HCEC 1CT (cell line): ENCODE results near the gene TNPO3.
"Not testable (repeated sequence)": the region's sequence is repeated elsewhere in the genome, so short reads cannot be mapped to it uniquely, and the experiment has no call there.

ENCODE experiments used
- DNase-seq: peaks from one replicate; pipeline ENCODE4 v3.0.0-alpha.2; 2017

The TNPO3 gene

GRCh38 chr7:129067943-129068548 lies 13.1 kb upstream of the TNPO3 start:
- DNase-seq = no peak

- DNase-seq = not testable (repeated sequence)
Measured at GRCh38 chr7:129067132-129067561, 12.2 kb upstream of the TNPO3 start.

GRCh38 chr7:129066290-129067131 lies 11.6 kb upstream of the TNPO3 start:
- DNase-seq = peak; percentile 42

GRCh38 chr7:129055861-129056464 lies 1.1 kb upstream of the TNPO3 start:
- no peak for DNase-seq

GRCh38 chr7:129055294-129055816 lies 444 bp upstream of the TNPO3 start:
- DNase-seq = no peak

GRCh38 chr7:129053938-129054437 lies 923 bp downstream of the TNPO3 start:
- DNase-seq = peak; percentile 7

GRCh38 chr7:129052441-129052840 lies 2.5 kb downstream of the TNPO3 start:
- DNase-seq = no peak

- DNase-seq = not testable (repeated sequence)
Measured at GRCh38 chr7:129051459-129051858, 3.5 kb downstream of the TNPO3 start.

GRCh38 chr7:129047761-129048160 lies 7.2 kb downstream of the TNPO3 start:
- DNase-seq = no peak

- no peak for DNase-seq
Measured at GRCh38 chr7:129045682-129046081, 9.2 kb downstream of the TNPO3 start.

GRCh38 chr7:129043012-129043411 lies 11.9 kb downstream of the TNPO3 start:
- no peak for DNase-seq

GRCh38 chr7:129041142-129042085 lies 13.5 kb downstream of the TNPO3 start:
- DNase-seq = no peak

- not testable (repeated sequence) for DNase-seq
Measured at GRCh38 chr7:129038468-129038867, 16.4 kb downstream of the TNPO3 start.

- DNase-seq = no peak
Measured at GRCh38 chr7:129037585-129037984, 17.3 kb downstream of the TNPO3 start.

GRCh38 chr7:129032017-129032416 lies 22.9 kb downstream of the TNPO3 start:
- DNase-seq = no peak

- no peak for DNase-seq
Measured at GRCh38 chr7:129030440-129030839, 24.5 kb downstream of the TNPO3 start.

GRCh38 chr7:129024125-129024524 lies 30.8 kb downstream of the TNPO3 start:
- no peak for DNase-seq

- DNase-seq = no peak
Measured at GRCh38 chr7:129021656-129022055, 33.3 kb downstream of the TNPO3 start.

GRCh38 chr7:129017933-129018538 lies 36.9 kb downstream of the TNPO3 start:
- no peak for DNase-seq

GRCh38 chr7:129017264-129017663 lies 37.6 kb downstream of the TNPO3 start:
- DNase-seq = no peak

GRCh38 chr7:129014501-129015101 lies 40.3 kb downstream of the TNPO3 start:
- DNase-seq = no peak
